ENCODE measurements around the gene RBM44. TPM values are rescaled to one million over a fixed set of nuclear protein-coding genes. Genes with fewer than 3 reads are reported as not detected.

The RBM44 gene
- total RNA-seq, 1 experiment from 2014 or later = 1.2 TPM

DNA sequence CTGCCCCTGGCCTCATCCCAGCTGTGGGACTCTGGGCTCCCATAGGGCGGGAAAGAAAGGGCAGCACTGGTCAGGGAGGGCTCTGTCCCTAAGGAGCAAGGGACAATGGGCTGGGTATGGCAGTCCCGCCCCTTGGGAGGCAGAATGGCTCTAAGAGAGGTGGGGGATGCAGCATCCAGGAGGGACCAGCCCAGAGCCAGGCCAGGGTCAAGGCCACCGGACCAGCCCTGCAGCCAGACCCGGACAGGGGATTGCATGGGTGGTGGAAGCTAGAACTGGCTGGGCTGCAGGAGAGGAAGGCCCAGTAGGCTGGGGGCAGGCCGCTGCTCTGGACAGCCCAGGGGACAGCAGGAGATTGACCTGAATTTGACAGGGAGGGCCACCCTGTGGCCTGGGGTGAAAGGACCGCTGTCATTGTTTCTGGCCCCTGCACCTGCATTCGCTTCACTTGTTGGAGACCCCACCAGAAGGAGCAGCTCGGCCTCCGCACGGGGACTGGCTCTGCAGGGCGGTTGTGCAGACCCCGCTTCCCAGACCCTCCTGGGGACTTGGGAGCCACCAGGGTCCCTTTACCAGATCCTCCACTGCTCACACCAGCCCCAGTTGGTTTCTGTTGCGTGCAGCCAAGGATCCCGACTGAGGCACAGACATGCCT, 75.4 kb downstream of the RBM44 start:
- H3K27ac ChIP-seq (ENCODE audit: low read length) = no peak overlapping the region
- H3K4me1 ChIP-seq (ENCODE audit: low read length) = peaks cover 6% of the 10 kb centered on the region
- H3K36me3 ChIP-seq (ENCODE audit: insufficient read depth, low read length) = no peaks in the 10 kb centered on the region
- no peaks in the 10 kb centered on the region for H3K9me3 ChIP-seq (ENCODE audit: low read length)
- H4K20me1 ChIP-seq (ENCODE audit: insufficient read depth, low read depth, low read length) = no peaks in the 10 kb centered on the region
- no peaks in the 10 kb centered on the region for H3K9me2 ChIP-seq (replicated peaks; ENCODE audit: insufficient read depth, low read length)
- H3K79me2 ChIP-seq (ENCODE audit: low read length) = no peaks in the 10 kb centered on the region
- no peak overlapping the region for H3K9ac ChIP-seq (ENCODE audit: low read length)
- H3K27me3 ChIP-seq (ENCODE audit: low read length) = no peaks in the 10 kb centered on the region
- H2AFZ ChIP-seq (ENCODE audit: low read length) = no peak overlapping the region
- H3K4me2 ChIP-seq (ENCODE audit: low read depth, low read length, poor library complexity, severe bottlenecking) = no peak overlapping the region
- no peak for DNase-seq
- no peak overlapping the region for H3K4me3 ChIP-seq (ENCODE audit: low read length)

DNA sequence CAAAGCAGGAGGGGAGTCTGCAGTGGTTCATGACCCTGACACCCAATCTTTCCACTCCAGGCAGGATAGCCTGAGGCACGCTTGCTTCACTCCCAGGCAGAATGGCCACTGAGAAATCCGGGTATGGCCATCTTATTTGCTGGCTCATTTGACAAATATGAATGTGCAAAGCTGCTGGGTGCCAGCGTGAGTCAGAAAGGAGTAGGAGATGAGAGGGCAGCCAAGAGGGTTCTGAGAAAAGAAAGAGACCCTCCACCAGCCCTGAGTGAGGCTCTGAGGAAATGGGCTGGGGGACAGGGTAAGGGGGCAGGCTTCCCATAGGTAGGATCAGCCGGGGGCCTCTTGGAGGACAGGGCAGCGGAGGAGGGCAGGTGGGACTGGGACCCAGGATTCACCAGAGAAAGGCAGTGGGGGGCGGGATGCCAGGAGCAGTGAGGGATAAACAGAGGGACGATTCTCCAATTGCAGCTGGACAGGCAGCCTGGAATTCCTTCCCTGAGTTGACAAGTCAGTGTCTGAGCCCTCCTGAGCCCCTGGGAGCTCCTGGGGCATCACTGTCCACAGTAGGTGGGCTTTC, 76.1 kb downstream of the RBM44 start:
- H3K9me3 ChIP-seq (ENCODE audit: low read length) = no peaks in the 10 kb centered on the region
- peaks cover 6% of the 10 kb centered on the region for H3K4me1 ChIP-seq (ENCODE audit: low read length)
- H3K36me3 ChIP-seq (ENCODE audit: insufficient read depth, low read length) = no peaks in the 10 kb centered on the region
- no peak overlapping the region for H3K27ac ChIP-seq (ENCODE audit: low read length)
- no peak overlapping the region for H3K9ac ChIP-seq (ENCODE audit: low read length)
- H3K27me3 ChIP-seq (ENCODE audit: low read length) = no peaks in the 10 kb centered on the region
- H3K4me3 ChIP-seq (ENCODE audit: low read length) = no peak overlapping the region
- no peaks in the 10 kb centered on the region for H4K20me1 ChIP-seq (ENCODE audit: insufficient read depth, low read depth, low read length)
- H2AFZ ChIP-seq (ENCODE audit: low read length) = no peak overlapping the region
- no peaks in the 10 kb centered on the region for H3K79me2 ChIP-seq (ENCODE audit: low read length)
- DNase-seq = no peak
- H3K4me2 ChIP-seq (ENCODE audit: low read depth, low read length, poor library complexity, severe bottlenecking) = no peak overlapping the region
- no peaks in the 10 kb centered on the region for H3K9me2 ChIP-seq (replicated peaks; ENCODE audit: insufficient read depth, low read length)

DNA sequence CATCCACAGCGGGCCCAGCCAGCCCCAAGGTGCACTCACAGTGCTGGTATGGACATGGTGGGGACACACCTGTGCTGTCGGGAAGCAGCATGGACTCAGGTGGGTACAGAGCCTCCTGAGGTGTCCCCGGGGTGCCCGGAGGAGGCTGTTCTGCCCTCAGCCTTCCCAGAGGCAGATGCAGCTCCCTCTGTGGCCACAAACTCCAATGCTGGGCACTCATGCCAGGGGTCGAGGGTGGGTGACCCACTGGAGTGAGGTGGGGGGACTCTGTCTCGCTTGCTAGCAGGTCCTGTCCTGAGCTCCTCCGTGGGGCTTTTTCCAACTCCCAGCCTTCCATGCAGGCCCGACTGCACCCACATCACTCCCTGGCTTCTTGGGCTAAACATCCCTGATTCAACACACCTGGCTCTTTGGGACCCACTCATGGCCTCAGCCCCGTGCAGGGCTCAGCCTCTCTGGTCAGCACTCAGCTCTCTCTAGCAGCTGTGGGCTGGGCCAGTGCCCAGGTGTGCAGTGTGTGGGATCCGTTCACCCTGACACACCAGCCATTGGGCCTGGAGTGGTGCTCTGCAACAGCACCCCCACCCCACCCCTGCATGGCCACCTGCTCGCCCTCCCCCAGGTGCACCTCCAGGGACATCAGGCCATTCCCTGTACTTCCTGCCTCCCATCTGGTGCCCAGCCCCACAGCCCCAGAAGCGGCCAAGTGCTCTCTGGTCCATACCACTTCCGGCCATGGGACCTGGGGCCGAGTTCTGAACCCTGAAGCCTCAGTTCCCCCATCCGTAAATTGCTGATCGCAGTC, 76.9 kb downstream of the RBM44 start:
- Histone ChIP-seq H3K4me3 (ENCODE audit: low read length) (no peak overlapping the region), H2AFZ (ENCODE audit: low read length) (no peak overlapping the region), H3K9ac (ENCODE audit: low read length) (no peak overlapping the region), H3K9me2 (replicated peaks; ENCODE audit: insufficient read depth, low read length) (no peaks in the 10 kb centered on the region), H3K79me2 (ENCODE audit: low read length) (no peaks in the 10 kb centered on the region), H4K20me1 (ENCODE audit: insufficient read depth, low read depth, low read length) (no peaks in the 10 kb centered on the region), H3K27ac (ENCODE audit: low read length) (no peak overlapping the region), H3K9me3 (ENCODE audit: low read length) (no peaks in the 10 kb centered on the region), H3K27me3 (ENCODE audit: low read length) (no peaks in the 10 kb centered on the region), H3K4me2 (ENCODE audit: low read depth, low read length, poor library complexity, severe bottlenecking) (no peak overlapping the region), H3K36me3 (ENCODE audit: insufficient read depth, low read length) (no peaks in the 10 kb centered on the region), H3K4me1 (ENCODE audit: low read length) (peaks cover 6% of the 10 kb centered on the region)
- no peak for DNase-seq

DNA sequence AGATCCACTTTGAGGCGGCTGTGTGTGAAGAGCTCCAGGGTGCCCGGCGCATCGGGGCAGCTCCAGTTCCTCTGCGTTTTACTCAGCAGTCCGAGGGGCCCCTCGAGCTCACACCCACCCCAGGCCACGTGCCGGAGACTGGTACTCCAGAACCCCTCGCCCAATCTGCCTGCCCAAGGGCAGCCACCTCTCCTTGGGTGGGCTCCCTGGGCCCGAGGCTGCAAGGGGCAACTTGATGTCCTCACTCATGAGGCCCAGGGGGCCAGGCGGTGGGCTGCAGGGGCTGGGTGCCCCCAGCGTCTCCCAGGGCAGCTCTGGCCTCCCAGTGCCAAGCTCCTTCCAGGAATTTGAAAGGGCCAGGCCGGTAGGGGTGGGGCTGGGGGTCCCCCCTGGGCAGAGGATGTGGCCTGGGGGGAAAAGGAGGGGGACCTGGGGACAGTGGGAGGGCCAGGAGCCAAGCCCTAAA, 77.5 kb downstream of the RBM44 start:
- no peak for DNase-seq
- no peak overlapping the region for H3K4me3 ChIP-seq (ENCODE audit: low read length)
- H3K79me2 ChIP-seq (ENCODE audit: low read length) = no peaks in the 10 kb centered on the region
- H3K27me3 ChIP-seq (ENCODE audit: low read length) = no peaks in the 10 kb centered on the region
- H2AFZ ChIP-seq (ENCODE audit: low read length) = no peak overlapping the region
- no peak overlapping the region for H3K4me2 ChIP-seq (ENCODE audit: low read depth, low read length, poor library complexity, severe bottlenecking)
- H3K27ac ChIP-seq (ENCODE audit: low read length) = no peak overlapping the region
- peaks cover 6% of the 10 kb centered on the region for H3K4me1 ChIP-seq (ENCODE audit: low read length)
- H3K9ac ChIP-seq (ENCODE audit: low read length) = no peak overlapping the region
- H3K36me3 ChIP-seq (ENCODE audit: insufficient read depth, low read length) = no peaks in the 10 kb centered on the region
- H4K20me1 ChIP-seq (ENCODE audit: insufficient read depth, low read depth, low read length) = no peaks in the 10 kb centered on the region
- H3K9me3 ChIP-seq (ENCODE audit: low read length) = no peaks in the 10 kb centered on the region
- no peaks in the 10 kb centered on the region for H3K9me2 ChIP-seq (replicated peaks; ENCODE audit: insufficient read depth, low read length)

DNA sequence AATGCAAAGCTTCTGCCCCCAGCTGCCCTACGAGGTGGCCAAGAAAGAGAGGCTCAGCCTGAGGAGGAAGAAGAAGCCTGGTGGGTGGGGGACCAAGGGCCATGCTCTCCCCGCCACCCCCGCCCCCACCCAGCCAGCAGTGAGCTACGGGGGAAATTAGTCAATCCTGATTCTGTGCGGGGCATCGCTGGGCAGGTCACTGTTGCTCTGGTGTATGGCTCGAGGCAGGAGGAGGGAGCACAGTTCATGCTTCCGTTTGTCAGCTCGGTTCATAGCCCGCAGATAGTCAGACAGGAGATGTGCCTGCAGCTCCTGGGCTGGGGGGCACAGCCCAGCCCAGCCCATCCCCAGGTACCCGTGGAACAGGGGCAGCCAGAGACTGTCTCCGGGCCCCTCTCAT, 78.0 kb downstream of the RBM44 start:
- no peaks in the 10 kb centered on the region for H3K27me3 ChIP-seq (ENCODE audit: low read length)
- H3K4me1 ChIP-seq (ENCODE audit: low read length) = peaks cover 4% of the 10 kb centered on the region
- no peaks in the 10 kb centered on the region for H3K79me2 ChIP-seq (ENCODE audit: low read length)
- no peak overlapping the region for H2AFZ ChIP-seq (ENCODE audit: low read length)
- H3K4me3 ChIP-seq (ENCODE audit: low read length) = no peak overlapping the region
- no peak overlapping the region for H3K9ac ChIP-seq (ENCODE audit: low read length)
- H4K20me1 ChIP-seq (ENCODE audit: insufficient read depth, low read depth, low read length) = no peaks in the 10 kb centered on the region
- no peak for DNase-seq
- no peaks in the 10 kb centered on the region for H3K9me3 ChIP-seq (ENCODE audit: low read length)
- H3K4me2 ChIP-seq (ENCODE audit: low read depth, low read length, poor library complexity, severe bottlenecking) = no peak overlapping the region
- H3K9me2 ChIP-seq (replicated peaks; ENCODE audit: insufficient read depth, low read length) = no peaks in the 10 kb centered on the region
- H3K36me3 ChIP-seq (ENCODE audit: insufficient read depth, low read length) = no peaks in the 10 kb centered on the region
- H3K27ac ChIP-seq (ENCODE audit: low read length) = no peak overlapping the region

DNA sequence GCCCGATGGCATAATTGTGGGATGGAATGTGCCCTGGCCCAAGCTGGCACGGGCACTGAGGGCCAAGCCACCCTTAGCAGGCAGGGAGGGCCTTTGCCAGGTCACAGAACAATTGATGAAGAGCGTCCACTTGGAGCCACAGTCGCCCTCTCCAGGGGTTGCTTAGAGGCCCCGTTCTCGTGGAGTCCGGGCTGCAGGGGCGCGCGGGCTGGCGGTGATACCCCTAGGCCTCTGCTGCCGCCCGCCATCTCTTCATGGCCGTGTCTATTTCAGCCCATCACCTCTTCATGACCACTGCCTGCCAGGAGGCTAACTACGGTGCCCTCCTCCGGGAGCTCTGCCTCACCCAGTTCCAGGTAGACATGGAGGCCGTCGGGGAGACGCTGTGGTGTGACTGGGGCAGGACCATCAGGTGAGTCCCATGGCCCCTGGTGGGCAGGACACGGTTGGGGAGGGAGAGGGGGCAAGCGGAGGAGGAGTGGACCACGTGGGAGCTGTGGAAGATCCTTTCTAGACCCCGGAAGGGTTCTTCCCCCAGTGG, 78.4 kb downstream of the RBM44 start:
- no peak overlapping the region for H2AFZ ChIP-seq (ENCODE audit: low read length)
- H3K4me3 ChIP-seq (ENCODE audit: low read length) = no peak overlapping the region
- no peaks in the 10 kb centered on the region for H3K79me2 ChIP-seq (ENCODE audit: low read length)
- H3K27ac ChIP-seq (ENCODE audit: low read length) = no peak overlapping the region
- H3K4me1 ChIP-seq (ENCODE audit: low read length) = no peaks in the 10 kb centered on the region
- H3K4me2 ChIP-seq (ENCODE audit: low read depth, low read length, poor library complexity, severe bottlenecking) = no peak overlapping the region
- H3K9me3 ChIP-seq (ENCODE audit: low read length) = no peaks in the 10 kb centered on the region
- H3K9me2 ChIP-seq (replicated peaks; ENCODE audit: insufficient read depth, low read length) = no peaks in the 10 kb centered on the region
- no peaks in the 10 kb centered on the region for H3K36me3 ChIP-seq (ENCODE audit: insufficient read depth, low read length)
- H3K9ac ChIP-seq (ENCODE audit: low read length) = no peak overlapping the region
- DNase-seq = no peak
- H4K20me1 ChIP-seq (ENCODE audit: insufficient read depth, low read depth, low read length) = no peaks in the 10 kb centered on the region
- H3K27me3 ChIP-seq (ENCODE audit: low read length) = no peaks in the 10 kb centered on the region

DNA sequence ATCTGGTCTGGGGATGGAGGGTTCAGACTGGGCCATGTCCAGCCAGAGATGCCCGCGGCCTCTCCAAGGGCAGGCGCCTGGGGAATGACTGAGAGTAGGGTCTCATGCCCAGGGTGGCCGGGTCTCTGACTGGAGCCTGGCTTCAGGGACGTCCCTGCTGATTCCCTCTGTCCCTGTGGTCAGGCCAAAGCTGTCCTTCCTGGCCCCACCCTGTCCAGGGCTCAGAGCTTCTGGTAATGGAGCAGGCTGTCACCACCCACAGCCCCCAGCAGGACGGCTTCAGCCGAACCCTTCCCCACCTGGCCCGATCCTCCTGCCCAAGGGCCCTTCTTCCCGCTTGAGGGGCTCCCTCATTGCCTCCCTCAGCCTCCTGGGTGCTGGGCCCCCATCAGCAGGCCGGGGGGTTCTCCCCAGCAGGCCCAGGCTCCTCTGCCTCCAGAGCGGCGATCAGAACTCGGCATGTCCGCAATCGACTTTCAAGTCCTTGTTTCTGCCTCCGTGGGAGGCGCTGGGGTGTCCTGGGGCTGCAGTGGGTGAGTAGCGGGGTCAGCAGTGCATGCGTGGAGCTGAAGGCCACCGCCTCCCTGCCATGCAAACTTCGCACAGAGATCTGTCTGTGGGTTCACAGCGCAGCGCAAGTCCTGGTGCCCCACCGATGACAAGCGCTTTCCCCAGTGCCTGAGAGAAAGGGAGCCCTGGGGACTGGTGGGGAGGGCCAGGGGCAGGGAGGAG, 79.2 kb downstream of the RBM44 start:
- Histone ChIP-seq H3K27me3 (ENCODE audit: low read length) (no peaks in the 10 kb centered on the region), H3K4me2 (ENCODE audit: low read depth, low read length, poor library complexity, severe bottlenecking) (no peak overlapping the region), H3K36me3 (ENCODE audit: insufficient read depth, low read length) (no peaks in the 10 kb centered on the region), H3K4me3 (ENCODE audit: low read length) (no peak overlapping the region), H3K9me2 (replicated peaks; ENCODE audit: insufficient read depth, low read length) (no peaks in the 10 kb centered on the region), H3K27ac (ENCODE audit: low read length) (no peak overlapping the region), H3K9me3 (ENCODE audit: low read length) (no peaks in the 10 kb centered on the region), H3K79me2 (ENCODE audit: low read length) (no peaks in the 10 kb centered on the region), H4K20me1 (ENCODE audit: insufficient read depth, low read depth, low read length) (no peaks in the 10 kb centered on the region), H3K9ac (ENCODE audit: low read length) (no peak overlapping the region), H3K4me1 (ENCODE audit: low read length) (no peaks in the 10 kb centered on the region), H2AFZ (ENCODE audit: low read length) (no peak overlapping the region)
- no peak for DNase-seq

Data from Karpas-422 (cell line).